Activated CD8-positive, alpha-beta memory T cell treated with anti-CD3 and anti-CD28 coated beads for 4 hours (primary cell): ENCODE results near the gene ZDHHC21.

ENCODE experiments used
- DNase-seq, 2 donors: peaks; one replicate each; pipeline ENCODE4 v3.0.0-alpha.2; 2020; ENCODE audit warnings: low read depth in 2 of 2

Gene ZDHHC21

DNA sequence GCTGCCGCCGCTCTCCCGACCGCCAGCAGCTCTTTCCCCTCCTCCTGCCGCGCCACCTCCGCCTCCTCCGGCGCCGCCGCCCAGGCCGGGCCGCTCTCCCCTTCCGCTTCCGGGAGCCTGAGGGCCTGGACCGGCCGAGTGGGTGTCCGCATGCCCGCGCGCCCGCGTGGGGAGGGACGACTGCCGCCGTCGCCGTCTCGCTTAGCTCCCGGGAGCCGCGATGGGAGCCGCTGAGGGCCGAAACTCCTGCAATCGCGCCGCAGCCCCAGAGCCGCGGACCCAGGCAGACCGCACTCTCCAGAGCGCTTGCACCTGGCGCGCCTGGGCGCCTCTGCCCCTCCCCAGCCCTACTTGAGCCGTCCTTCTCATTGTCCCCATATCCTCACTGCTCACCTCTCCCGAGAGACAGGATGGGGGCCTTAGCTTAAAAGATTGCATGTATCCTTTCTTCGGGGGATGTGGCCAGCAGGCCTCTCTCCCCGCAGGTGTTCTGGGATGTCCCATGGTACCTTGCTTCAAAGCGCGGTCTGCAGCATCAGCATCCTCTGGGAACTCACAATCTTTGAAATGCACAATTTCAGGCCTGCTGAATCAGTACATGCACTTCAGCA is at the start of gene ZDHHC21:
Gene ZDHHC21, minus strand, starts transcription at position 182 of the 611 bp plus-strand sequence. CDS start 19,092 bp downstream, outside the sequence.
- DNase-seq, result peak; percentile 29 to 41

DNA sequence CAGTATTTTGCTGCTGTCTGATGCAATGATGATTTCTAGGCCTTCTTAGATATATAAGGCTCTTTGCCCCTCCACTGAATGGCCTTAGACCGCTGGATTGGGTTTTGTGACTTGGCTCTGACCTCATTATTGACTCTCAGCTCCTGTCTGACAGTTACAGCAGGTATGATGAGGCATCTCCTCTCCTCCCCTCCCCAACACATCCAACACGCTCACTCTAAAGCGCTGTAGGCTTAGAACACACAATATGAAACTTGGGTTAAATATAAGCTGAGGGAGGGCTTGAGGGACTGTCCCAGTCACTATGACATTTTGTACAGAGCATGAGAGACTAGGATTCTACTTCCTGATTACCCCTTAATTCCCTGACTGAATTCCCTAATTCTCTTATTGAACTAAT is 48.1 kb upstream of the ZDHHC21 start:
- no peak for DNase-seq

GRCh38 chr9:14733133-14733532 is 39.9 kb upstream of the ZDHHC21 start:
- no peak for DNase-seq

- no peak for DNase-seq
Measured at GRCh38 chr9:14731294-14731981, 38.2 kb upstream of the ZDHHC21 start.

DNA sequence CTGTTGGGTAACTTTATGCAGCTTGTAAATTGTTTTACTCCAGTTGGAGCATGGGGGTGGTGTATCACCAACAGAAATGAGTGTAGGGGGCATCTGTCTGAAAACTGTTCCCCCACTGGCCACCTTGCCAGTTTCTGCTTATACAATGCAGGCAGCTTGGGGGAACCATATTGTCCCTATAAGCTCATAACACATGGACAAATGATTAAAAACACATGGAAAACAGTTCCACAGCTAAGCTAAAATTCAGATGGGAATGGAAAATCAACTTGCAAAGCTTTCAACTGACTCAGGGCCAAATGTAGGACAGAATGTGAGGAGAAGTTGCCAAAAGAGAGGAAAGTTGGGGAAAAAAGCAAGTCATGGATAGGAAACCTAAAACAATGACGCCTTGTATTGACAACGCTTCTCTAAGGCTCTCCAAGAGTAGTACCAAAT is 37.2 kb upstream of the ZDHHC21 start:
- no peak for DNase-seq

- no peak for DNase-seq
Measured at GRCh38 chr9:14723301-14723700, 30.1 kb upstream of the ZDHHC21 start.

- no peak for DNase-seq
Measured at GRCh38 chr9:14722391-14723035, 29.3 kb upstream of the ZDHHC21 start, which contains the start of gene CER1. CER1 (minus strand) TSS chr9:14722733; CDS start chr9:14722672, 61 bp downstream.

- DNase-seq, result no peak
Measured at GRCh38 chr9:14719231-14719923, 26.1 kb upstream of the ZDHHC21 start.

DNA sequence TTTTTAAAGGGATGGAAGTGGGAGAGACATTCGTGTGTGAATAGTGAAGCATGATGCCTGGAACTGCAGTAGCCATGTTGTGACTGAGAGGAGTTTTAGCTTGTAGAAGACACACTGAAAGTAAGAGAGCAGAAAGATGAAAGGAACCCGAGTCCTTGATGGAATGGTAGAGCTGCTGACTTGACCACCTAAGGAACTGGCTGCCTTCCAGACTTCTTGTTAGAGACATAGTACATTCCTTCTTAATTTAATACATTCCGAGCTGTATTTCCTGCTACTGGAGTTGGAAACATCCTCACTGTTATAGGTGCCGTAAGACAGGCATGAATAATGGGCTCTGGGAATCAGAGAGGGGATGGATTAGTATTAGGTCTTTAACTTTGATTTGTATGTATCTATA is 21.9 kb upstream of the ZDHHC21 start:
- no peak for DNase-seq

GRCh38 chr9:14713187-14713767 is 20.0 kb upstream of the ZDHHC21 start:
- DNase-seq, result no peak

DNA sequence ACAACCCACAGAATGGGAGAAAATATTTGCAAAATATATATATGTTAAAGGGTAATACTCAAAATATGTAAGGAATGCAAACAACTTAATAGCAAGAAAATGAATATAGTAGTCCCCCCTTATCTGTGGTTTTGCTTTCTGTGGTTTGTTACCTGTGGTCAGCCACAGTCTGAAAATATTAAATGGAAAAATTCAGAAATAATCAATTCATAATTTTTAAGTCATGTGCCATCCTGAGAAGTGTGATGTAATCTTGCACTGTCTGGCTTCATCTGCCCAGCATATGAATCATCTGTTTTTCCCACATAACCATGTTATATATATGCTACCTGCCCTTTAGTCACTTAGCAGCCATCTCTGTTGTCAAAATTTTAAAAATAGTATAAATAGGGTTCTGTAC is 17.6 kb upstream of the ZDHHC21 start:
- DNase-seq, result no peak

DNA sequence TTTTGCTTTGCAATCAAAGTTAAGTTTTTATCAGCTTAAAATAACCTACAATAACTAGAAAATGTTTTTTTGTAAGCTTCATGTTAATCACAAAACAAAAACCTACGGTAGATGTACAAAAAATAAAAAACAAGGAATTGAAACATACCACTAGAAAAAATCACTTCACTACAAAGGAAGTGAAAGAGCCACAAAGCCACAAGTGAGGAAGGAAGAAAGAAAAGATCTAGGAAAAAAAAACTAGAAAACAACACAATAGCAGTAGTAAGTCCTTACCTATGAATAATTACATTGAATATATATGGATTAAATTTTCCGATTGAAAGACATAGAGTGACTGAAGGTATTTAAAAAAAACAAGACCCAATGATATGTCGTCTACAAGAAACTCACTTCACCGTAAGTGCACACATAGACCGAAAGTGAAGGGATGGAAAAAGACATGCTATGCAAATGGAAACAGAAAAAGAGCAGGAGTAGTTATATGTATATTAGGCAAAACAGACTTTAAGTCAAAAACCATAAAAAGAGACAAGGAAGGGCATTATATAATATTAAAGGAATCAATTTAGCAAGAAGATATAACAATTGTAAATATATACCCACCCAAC is 13.4 kb upstream of the ZDHHC21 start:
- DNase-seq, result no peak

GRCh38 chr9:14705079-14705478 is 11.8 kb upstream of the ZDHHC21 start:
- no peak for DNase-seq

DNA sequence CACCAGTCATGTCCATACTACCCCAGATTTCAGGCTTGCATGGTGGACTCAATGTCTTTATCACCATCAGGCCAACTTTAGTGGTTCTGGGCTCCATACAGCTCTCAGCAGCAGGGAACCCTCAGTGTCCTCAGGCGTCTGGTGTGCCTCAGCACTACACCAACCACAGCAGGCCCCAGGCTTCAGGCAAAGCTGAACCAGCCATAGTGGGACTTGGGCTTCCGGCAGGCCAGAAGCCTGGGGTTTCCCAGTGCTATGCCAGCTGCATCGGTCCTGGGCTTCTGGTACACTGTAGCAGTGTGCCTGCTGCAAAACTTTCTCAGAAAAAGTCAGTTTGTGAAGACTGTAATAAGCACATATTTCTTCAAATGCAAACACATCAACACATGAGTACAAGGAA is 11.0 kb upstream of the ZDHHC21 start:
- no peak for DNase-seq

- DNase-seq, result no peak
Measured at GRCh38 chr9:14702200-14702720, 9.0 kb upstream of the ZDHHC21 start.

DNA sequence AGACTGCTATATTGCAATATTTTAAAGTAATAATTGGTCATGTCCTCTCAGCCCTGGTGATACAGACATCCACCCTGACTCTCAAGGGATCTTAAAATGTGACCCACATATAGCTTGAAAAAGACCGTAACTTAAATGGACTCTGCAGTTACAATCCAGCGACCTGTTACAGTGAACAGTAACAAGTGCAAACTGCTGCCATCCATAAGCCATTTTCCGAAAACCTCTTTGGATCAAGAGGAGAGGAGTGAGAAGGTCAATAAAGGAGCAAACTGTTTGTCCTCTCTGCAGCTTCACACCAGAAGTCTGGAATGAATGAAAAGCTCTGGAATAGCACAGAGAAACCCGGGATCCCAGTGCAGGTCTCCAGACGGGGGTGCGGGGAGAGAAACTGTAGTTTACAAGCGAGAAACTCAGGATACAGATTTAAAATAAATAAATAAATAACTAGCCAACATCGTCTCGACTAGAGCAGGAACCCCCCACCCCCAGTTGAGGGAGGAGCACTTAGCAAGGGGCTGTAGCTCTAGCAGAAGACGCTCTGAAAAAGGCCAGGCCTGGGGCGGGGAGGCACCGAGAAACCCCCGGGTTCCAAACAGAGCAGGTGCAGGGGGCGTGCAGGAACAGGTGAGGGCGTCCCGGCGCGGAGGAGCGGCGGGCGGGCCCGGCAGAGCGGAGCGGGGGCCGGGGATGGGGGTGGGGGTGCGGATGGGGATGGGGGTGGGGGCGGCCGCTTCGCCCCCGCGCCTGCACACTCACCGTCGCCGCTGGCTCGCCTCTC is 572 bp downstream of the ZDHHC21 start:
- DNase-seq, result peak in 1 of 2 donors; percentile 19

DNA sequence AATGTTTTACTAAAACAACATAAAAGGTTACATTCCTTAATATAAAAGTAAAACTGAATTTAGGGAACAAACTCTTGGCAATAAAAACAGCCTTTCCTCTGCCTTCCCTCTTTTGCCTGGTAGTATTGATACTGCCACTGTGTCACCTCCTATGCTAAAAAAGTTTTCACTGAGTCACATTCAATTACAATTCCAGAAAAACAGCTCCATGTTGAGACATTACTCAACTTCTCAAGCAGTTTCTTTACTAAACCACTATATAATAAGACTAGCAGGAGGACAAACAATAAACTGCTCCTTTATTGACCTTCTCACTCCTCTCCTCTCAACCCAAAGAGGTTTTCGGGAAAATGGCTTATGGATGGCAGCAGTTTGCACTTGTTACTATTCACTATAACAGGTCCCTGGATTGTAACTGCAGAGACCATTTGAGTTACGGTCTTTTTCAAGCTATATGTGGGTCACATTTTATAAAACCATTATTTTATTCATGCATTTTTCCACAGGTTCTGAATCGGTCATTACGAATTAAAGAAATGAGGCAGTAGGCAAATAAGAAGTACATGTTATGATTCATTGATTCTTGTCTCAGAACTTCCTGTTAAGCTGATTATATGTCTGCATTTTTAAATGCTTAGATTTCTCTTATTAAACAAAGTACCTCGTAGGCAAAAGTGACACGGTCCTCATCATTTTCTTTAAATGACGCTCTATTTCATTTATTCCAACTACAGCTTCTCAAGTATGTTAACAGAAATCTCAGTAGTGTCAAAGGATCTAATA is 2.1 kb downstream of the ZDHHC21 start:
- DNase-seq, result no peak

GRCh38 chr9:14687042-14687719 is 6.1 kb downstream of the ZDHHC21 start:
- DNase-seq, result no peak

DNA sequence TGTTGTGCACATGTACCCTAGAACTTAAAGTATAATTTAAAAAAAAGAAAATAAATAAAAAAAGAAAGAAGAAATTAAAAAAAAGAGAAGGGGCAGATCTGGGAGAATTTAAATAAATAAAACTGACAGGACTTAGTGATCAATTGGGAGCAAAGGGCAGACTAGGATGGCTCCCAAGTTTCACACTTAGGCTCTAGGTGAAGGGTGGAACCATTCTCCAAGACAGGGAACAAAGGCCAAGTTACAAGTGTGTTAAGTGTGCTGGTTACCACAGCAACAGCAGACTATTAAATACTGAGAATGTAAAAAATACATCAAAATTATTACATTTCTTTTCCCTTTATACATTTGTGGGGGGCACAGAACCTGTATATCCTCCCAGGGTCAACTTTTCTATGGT is 7.1 kb downstream of the ZDHHC21 start:
- DNase-seq, result no peak
